ENCODE results near the gene ACVR1C. TPM values are rescaled to one million over a fixed set of nuclear protein-coding genes. Genes with fewer than 3 reads are reported as not detected.

Gene ACVR1C
- total RNA-seq (1 to 10 TPM in 2 of 4 donors, under 1 TPM in 2; 0.14 to 1.9 (median 0.70) TPM), polyA plus RNA-seq (1 to 10 TPM; 1.6 to 2.4 (median 2.2) TPM)

DNA sequence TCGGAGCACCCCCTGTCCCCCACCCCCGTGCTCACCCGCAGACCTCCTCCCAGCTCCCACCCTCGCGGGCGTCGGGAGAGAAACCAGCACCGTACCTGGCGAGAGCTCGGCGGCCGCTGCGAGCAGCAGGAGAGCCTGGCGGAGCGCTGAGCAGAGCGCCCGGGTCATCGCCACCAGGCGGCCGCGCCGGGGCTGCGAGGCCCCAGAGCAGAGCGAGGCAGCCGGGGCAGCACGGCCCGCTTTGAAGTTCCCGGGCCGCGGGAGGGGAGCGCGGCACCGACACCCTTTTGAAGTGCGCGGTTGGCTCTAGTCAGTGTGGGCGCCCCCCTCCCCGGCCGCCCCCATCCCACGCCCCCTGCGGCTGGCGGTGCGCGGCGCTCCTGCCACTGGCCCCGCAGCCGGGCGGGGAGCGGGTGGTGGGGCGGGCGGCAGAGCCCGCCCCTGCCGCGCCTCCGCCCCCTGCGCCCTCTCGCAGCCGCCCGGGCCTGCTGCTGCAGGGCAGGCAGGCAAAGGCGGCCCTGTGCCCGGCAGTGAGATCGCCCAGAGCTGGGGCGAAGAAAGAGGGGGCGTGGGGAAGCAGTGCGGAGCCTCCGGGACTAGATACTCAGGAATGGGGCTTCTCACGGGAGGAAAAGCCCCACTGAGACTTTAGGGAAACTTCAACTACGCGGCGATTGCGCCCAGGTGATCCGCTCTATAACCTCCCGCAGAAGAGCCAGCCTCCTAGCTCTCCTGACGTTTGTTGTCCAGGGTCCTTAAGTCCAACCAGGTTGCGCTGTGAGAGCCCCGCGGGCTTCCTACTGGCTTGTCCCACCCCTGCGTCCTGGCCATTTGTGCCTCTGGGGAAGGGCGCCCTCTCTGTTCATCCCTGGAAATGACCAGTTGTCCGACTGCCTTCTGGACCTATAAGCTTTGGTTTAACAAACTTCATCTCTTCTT, at the start of gene ACVR1C:
Gene ACVR1C (minus strand): TSS at position 388 of the 939 bp plus-strand sequence. CDS start 220 bp downstream, at position 168.
- no peak for TF ChIP-seq POLR2AphosphoS5 (IDR thresholded peaks at IDR 0.05)
- TF ChIP-seq, protein P1, sequence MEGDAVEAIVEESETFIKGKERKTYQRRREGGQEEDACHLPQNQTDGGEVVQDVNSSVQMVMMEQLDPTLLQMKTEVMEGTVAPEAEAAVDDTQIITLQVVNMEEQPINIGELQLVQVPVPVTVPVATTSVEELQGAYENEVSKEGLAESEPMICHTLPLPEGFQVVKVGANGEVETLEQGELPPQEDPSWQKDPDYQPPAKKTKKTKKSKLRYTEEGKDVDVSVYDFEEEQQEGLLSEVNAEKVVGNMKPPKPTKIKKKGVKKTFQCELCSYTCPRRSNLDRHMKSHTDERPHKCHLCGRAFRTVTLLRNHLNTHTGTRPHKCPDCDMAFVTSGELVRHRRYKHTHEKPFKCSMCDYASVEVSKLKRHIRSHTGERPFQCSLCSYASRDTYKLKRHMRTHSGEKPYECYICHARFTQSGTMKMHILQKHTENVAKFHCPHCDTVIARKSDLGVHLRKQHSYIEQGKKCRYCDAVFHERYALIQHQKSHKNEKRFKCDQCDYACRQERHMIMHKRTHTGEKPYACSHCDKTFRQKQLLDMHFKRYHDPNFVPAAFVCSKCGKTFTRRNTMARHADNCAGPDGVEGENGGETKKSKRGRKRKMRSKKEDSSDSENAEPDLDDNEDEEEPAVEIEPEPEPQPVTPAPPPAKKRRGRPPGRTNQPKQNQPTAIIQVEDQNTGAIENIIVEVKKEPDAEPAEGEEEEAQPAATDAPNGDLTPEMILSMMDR (IDR thresholded peaks at IDR 0.05): peak in 3 of 4 experiments; percentile 28 to 49 (median 40)
- Histone ChIP-seq H3K9me3 (no peaks in the 10 kb centered on the region), H3K36me3 (no peaks in the 10 kb centered on the region), H3K27me3 (peaks cover 0 to 9% (median 0%) of the 10 kb centered on the region in 3 donors), H3K4me1 (peaks cover 0 to 15% (median 9%) of the 10 kb centered on the region in 4 donors), H3K27ac (peak within 1 kb of the TSS in 1 of 4 donors; percentile 37), H3K4me3 (peak within 1 kb of the TSS; percentile 17 to 61 (median 52))
- 1% methylated on average over 79 of the region's 79 CpGs for WGBS, 2 donors
- DNase-seq: peak; percentile 67
- intact Hi-C loops (cut with DNase I): no loop called here

DNA sequence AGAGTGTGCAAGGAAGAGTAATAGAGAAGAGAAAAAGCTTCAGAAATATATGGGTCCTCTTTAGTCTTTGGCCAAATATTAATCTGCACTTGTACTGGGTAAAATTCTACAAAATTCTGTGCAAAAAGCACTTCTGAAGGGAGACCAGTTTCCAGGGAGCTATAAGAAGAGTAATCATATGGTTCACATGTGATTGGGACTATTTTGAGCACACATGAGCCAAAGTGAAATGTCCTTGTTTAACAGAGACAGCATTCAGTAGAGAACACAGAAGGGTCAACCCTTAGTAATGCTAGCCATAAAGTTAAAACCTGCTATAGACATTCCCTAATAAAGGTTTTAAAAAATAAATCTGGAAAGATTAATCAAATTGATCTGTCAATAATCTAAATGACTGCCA, 49.3 kb upstream of the ACVR1C start:
- TF ChIP-seq, protein P1 (IDR thresholded peaks at IDR 0.05): no peak
- TF ChIP-seq POLR2A (IDR thresholded peaks at IDR 0.05): no peak
- TF ChIP-seq EP300 (IDR thresholded peaks at IDR 0.05): no peak
- TF ChIP-seq POLR2AphosphoS5 (IDR thresholded peaks at IDR 0.05): no peak
- no peak overlapping the region for H3K4me3 ChIP-seq
- intact Hi-C loops (cut with DNase I): no loop called here

DNA sequence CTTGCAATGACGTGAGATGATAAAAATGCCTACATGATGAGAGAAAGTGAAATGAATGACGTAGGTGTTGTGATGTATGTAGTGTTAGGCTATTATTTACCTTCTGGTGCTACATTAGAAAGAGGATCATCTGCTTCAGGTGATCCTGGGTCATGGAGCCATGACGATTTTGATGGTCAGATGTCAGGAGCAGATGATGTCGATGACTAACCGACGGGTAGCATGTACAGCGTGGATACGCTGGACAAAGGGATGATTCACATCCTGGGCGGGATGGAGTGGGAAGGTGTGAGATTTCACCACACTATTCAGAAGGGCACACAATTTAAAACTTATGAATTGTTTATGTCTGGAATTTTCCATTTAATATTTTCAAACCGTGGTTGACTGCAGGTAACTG, 43.5 kb upstream of the ACVR1C start:
- Histone ChIP-seq H3K27ac (no peak overlapping the region), H3K36me3 (no peaks in the 10 kb centered on the region), H3K4me1 (no peaks in the 10 kb centered on the region), H3K4me3 (no peak overlapping the region), H3K27me3 (no peaks in the 10 kb centered on the region), H3K9me3 (no peaks in the 10 kb centered on the region)
- no peak for TF ChIP-seq POLR2A (IDR thresholded peaks at IDR 0.05)
- TF ChIP-seq, protein P1 (IDR thresholded peaks at IDR 0.05): no peak
- no peak for TF ChIP-seq POLR2AphosphoS5 (IDR thresholded peaks at IDR 0.05)
- TF ChIP-seq EP300 (IDR thresholded peaks at IDR 0.05): no peak
- intact Hi-C loops (cut with DNase I): no loop called here
- 93% methylated on average over 10 of the region's 10 CpGs for WGBS, 2 donors
- DNase-seq: no peak

More for the DNA sequence above, 49.3 kb upstream of the ACVR1C start:
- H3K27ac ChIP-seq: no peak overlapping the region
- DNase-seq: no peak
- H3K36me3 ChIP-seq: no peaks in the 10 kb centered on the region
- H3K27me3 ChIP-seq: no peaks in the 10 kb centered on the region
- H3K9me3 ChIP-seq: no peaks in the 10 kb centered on the region
- H3K4me1 ChIP-seq: no peaks in the 10 kb centered on the region

DNA sequence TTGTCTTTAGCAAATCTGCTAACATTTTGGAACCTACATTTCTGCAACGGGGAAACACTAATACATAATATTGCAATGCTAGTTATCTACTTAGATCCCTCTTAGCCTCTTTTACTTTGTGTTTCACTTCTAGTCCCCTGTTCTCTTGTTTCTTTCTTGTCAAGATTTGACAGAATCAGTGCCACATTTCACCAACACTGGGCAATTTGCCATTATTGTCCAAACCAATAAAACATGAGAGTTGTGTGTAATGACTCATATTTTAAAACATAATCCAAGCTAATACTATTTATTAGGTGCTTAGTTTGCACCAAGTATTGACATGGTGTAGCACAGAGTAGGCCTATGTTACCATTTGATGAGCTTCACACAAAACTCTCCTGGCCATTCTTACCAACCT, 33.7 kb upstream of the ACVR1C start:
- TF ChIP-seq EP300 (IDR thresholded peaks at IDR 0.05): no peak
- TF ChIP-seq, protein P1 (IDR thresholded peaks at IDR 0.05): no peak
- TF ChIP-seq POLR2A (IDR thresholded peaks at IDR 0.05): no peak
- no peak for TF ChIP-seq POLR2AphosphoS5 (IDR thresholded peaks at IDR 0.05)
- Histone ChIP-seq H3K27ac (no peak overlapping the region), H3K27me3 (no peaks in the 10 kb centered on the region), H3K4me1 (no peaks in the 10 kb centered on the region), H3K9me3 (peaks cover 0 to 8% (median 0%) of the 10 kb centered on the region in 4 donors), H3K4me3 (no peak overlapping the region), H3K36me3 (no peaks in the 10 kb centered on the region)
- intact Hi-C loops (cut with DNase I): no loop called here
- 95% methylated on average over 1 of the region's 1 CpG for WGBS, 2 donors
- no peak for DNase-seq
